Measurements from ENCODE around the gene GPN1.
"Not testable (repeated sequence)": the region's sequence is repeated elsewhere in the genome, so short reads cannot be mapped to it uniquely, and the experiment has no call there.

The GPN1 gene

DNA sequence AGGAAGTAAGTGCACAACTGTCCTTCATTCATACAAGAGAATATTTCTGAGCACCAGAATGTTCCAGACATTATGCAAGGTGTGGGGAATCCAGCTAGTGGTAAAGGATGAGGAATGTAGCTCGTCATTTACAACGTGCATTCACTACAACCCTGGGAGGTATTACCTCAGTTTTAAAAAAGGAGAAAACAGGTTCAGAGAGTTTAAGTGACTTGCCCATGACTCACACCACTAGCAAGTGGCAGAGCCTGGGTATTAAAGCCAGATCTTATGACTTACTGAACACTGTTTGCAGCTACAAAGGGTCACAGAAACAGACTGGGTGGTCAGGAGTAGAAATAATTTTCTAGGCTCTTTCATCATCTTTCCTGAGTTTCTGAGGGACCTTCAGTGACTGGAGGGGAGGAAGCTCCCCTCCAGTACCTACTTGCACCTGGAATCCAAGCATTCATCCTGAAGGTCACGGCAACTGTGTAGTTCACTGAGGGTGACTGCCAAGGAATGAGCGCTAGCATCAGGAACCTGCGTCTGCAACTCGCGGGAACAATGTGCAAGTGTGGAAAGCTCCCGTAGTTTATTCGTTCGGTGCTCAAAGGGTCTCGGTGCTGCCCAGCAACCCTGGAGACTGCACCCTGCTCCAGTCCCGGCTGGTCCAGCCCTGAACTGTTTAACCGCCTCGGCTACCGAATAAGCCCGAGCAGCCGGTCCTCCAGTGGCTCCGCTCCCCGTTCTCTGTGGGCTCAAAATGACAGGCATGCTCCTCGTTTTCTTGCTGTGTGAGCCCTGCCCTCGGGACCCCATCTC is 685 bp upstream of the GPN1 start:
- DNase-seq = no peak

DNA sequence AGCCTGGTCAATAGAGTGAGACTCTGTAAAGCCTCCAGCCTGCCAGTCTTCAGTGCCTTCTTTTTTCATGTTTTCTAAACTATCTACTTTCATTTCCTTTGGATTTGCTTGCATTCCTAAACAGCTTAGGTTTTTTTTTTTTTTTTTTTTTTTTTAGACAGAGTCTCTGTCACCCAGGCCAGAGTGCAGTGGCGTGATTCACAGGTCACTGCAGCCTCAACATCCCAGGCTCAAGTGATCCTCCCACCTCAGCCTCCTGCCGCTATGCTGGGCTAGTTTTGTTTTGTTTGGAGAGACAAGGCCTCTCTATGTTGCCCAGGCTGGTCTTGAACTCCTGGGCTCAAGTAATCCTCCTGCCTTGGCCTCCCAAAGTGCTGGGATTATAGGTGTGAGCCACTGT is 1.4 kb downstream of the GPN1 start:
- not testable (repeated sequence) for DNase-seq

DNA sequence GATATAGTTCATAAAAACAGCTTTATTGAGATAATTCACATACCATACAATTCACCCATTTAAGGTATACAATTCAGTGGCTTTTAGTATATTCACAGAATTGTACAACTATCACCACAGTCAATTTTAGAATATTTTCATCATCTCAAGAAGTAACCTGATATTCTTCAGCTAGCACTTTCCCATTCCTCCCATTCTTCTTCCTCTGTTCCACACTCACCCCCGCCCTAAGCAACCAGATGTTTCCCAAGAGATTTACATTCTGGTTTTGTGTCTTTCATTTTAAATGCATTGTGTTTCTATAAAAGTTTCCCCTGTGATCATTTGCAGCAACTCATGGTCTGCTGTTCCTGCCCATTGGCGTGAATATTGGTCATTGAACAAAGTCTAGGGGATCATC is 5.4 kb downstream of the GPN1 start:
- DNase-seq = no peak

DNA sequence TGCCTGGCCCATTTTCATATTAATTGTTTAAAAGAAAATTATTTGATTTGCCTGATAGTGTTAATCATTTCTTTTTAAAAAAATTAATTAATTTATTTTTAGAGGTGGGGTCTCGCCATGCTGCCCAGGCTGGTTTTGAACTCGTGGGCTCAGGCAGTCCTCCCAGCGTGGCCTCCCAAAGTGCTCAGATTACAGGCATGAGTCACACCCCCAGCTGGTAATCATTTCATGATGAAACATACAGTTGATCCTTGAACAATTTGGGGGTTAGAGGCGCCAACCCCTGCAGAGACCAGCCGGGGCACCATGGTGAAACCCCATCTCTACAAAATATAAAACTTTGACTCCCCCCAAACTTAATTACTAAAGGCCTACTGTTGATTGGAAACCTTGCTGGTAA is 7.9 kb downstream of the GPN1 start:
- no peak for DNase-seq

DNA sequence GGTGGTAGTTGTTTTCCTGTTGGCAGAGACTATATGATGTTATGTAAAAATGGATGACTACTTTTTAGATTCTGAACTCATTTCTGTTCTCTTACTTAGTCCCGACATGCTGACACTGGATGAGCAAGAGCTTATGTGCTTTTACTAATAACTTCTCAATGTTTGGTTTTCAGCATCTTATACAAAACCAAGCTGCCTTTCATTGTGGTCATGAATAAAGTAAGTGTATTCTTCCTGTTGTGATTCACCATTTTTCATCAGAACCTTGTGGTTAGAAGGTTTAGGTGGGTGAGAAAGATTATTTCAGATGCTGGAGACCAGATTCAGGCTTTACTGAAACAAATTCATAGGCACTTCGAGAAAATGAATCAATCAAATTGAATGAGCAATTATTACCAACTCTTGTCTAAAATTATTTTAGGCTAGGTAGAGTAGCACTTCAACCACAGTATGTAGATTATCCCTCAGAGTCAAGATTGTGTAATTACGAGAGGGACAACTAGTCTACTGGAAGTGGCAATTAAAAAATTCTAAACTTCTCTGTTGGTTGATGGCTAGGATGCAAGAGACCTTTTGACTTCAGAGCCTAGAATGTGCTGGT is 9.3 kb downstream of the GPN1 start:
- no peak for DNase-seq

DNA sequence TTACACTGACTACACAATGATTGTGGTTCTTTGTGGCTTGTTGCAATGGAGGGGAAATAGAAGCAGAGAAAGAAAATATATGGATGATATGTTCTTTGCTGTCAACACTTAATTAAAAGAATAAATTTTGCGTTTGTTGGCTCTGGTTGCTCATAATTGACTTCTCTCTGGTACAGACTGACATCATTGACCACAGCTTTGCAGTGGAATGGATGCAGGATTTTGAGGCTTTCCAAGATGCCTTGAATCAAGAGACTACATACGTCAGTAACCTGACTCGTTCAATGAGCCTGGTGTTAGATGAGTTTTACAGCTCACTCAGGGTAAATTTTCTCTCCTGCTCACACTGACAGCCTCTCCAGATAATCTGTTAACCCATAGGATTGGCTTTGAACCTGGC is 9.9 kb downstream of the GPN1 start:
- no peak for DNase-seq

DNA sequence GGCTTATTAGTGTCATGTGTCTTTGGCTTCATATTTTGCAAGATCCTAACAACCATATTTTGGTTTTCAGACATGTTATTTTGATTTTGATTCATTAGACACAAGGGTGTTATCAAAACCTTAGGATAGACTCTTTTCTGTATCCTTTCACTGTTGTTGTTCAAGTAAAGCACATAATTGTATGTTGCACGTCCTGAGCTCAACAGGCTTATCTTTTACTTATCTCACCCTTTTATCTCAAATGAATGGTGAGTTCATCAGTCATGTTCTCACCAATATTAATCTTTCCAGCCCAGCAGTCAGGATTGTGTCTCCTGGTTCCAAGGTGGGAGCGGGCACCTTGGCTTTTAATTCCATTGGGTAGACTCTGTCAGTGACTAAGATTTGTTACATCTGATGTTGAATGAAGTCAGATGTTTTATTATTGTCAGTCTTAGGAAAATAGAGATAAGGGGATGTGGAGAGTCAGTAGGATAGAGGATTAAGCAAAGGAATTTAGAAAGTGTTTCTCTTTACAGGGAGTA is 11.9 kb downstream of the GPN1 start:
- DNase-seq = no peak

DNA sequence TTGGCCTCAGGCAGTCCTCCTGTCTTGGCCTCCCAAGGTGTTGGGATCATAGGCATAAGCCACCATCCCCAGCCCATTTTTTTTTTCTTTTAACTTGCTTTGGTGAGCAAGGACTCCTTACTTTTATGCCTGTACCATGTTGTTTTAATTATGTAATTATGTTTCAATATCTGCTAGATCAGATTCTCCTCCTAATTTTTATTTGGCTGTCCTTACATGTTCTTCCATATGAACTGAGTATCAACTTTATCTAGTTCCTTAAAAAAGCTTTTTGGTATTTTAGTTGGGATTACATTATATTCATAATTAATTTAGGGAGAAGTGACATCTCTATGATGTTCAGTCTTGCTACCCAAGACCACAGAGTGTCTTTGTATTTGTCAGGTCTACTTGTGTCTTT is 16.3 kb downstream of the GPN1 start:
- no peak for DNase-seq

DNA sequence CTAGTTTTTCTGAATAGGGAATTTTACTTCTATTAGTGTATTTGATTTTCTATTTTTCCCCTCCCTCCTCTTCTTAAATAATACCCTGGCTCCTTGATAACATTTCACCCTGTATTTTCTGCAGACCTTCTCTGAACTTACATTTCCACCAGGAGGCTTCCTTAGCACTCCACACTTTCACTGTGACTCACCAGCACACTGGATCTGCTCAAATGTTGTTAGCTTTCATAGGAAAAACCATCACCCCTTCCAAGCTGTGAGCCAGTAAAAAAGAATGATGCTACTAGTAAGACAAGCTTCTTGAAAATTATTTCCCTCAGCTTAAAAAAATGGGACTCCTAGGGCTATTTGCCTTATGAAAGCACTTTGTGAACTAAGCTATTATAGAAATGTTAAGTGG is 18.4 kb downstream of the GPN1 start:
- no peak for DNase-seq

DNA sequence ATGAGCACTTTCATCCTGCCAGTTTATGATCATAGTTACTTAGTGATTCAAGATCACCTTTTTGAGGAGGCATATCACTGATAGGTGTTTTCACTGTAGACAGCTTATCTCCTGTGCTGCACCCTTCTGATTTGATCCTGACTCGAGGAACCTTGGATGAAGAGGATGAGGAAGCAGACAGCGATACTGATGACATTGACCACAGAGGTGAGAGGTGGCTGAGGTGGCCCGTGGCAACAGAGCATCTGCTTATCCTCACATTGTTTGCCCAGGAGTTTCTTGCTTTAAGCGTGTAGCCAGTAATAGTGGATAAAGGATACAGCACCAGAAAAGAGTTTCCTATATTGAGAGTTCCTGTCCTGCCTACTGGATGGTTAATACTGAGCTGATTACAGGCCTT is 18.9 kb downstream of the GPN1 start:
- no peak for DNase-seq

DNA sequence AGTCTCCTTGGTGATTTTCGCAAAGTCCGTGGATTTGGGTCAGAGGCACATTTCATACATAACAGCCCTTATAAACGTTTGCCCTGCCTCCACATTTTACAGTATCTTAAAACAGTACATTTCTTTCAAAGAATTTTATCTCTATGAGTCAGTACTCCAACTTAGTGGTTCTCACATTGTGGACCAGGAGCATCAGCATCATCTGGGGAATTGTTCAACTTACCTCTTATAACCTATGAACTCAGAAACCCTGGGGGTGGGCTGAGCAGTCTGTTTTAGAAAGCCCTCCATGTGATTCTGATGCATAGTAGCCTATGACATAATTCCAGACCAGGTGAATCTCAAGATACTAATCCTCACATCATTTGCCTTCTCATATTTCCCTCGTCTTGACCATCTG is 22.2 kb downstream of the GPN1 start:
- DNase-seq = no peak

DNA sequence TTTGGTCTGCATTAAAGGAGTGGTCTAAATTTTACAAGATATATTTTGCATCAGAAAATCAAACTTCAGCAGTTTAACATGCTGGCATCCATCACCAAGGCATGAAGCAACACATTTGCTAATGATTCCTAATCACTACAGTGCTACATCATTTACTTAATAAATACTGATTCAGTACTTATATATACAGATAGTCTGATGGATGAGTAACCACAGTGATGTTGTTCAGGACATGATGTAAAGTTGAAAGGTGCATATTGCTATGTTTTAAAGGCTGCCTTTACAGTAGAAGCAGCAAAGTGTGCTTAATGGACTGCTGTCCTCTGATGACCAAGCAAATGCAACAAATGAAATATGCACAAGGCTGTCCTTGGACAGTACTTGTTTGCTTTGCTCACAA is 23.5 kb downstream of the GPN1 start:
- DNase-seq = no peak

DNA sequence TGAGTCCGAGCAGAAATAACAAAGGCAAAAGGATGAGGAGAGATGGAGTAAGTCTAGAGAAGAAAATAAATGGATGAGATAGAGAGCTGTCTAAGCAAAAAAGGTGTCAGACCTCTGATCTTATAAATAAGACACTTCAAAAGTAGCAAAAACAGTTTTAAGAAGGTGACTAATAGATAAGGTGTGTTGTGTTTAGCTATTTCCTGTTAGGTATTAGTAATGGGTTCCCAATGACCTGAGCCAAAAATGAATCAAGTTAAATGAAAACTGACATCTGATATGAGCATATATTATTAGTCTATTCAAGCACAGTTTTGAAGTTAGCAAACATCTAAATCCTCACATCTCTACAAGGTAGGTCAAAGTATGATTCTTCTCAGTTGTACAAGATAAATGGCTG is 23.9 kb downstream of the GPN1 start:
- no peak for DNase-seq

DNA sequence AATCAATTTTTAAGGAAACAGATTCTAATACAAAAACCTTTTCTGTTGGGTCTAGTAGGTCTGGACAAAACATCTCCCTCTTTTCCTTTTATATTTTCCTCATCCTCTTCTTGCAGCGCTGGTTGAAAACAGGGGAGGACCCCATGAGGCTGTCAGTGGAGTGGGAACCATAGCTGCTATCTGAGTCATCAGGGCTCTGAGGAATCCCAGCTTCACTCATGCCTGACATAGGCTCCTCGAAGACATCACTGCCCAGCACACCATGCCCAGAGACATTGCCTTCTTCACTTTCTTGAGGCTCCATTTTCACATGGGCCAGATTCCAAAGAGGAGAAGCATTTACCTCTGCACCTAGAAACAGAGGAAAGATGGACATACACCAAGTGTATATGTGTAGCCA is 24.5 kb downstream of the GPN1 start:
- DNase-seq = no peak

DNA sequence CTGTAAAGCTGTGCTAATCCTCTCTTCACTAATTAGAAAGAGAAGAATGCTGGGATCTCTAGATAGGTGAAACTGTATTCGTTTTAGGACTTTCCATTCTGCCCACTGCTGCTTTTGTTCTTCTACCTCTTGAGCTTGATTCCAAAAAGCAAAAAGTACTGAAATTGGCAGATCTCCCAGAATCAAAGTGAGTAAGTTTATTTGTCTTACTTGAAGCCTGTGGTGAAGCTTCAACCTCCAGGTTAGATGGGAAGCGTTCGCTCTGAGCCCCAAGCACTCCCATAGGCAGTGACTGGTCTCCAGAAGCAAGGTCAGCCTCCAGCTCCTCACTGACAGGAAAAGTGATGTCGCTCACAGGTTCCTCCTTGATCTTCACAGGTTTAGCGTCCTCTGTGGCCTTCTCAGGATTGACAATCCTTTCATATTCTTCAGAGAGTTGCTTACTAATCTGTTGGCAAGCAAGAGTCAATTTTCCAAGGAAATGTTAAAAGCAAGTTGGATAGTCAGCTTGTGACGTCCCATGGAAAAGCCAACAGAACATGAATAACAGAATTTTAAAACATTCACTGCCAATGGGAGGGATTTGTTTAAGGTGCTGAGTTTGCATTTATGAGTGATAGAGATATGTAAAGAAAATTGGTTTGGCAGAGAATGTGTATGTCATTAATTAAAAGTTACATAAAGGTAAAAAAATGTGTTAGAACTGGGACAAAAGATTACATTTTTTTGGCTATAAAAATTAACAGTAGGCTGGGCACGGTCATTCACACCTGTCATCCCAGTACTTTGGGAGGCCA is 26.5 kb downstream of the GPN1 start:
- DNase-seq = no peak

DNA sequence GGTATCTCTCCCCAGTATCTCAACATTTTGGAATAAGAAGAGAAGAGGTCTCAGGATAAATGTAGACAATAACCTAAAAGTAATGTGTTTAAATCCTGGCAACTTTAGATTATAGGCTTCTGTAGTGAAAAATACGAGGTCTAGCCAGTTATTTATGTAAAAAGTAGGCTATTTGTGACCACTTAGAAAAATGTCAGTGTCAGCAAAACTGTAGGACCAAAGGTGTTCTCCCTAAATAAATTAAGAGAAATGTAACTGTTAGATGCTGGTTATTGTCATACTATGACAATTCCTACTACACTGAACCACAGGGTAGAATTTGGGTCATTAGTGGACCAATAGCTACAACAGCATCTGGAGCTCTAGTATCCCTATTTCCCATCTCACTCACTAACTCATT is 32.5 kb downstream of the GPN1 start:
- DNase-seq = no peak

DNA sequence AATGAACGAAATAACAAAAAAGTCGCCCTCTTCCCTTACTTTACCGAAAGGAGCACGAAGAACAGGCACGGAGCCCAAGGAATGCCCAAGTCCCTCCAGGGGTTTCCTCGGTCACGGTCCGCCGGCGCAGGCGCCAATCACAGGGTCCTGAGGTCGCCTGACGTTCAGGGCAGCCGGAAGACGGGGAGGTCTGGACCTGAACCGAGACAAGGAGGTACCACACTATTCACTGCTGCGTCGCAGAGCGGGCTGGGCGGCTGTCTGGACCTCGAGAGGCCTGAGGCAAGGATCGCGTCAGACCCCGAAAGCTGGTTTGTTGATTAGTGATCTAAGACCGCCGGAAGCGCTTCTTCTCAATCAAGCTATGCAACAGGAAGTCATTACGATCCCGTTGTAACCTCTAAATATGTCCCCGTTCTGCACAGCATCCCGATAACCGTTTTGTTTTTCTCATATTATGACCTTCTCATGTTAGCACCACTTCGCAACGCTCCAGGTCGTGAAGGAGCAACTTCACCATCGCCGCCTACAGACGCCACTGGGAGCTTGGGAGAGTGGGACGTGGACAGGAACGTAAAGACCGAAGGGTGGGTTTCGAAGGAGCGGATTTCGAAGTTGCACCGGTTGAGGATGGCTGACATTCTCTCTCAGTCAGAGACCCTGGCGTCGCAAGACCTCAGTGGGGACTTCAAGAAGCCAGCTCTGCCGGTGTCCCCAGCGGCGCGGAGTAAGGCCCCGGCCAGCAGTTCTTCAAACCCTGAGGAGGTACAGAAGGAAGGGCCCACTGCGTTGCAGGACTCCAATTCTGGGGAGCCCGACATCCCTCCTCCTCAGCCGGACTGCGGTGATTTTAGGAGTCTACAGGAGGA is 34.7 kb downstream of the GPN1 start, which contains the start of the genes SLC4A1AP and SUPT7L:
TSS of gene SLC4A1AP (plus strand) at position 605 of the 869 bp plus-strand sequence. CDS start at position 631, 26 bp downstream.
TSS of gene SUPT7L (minus strand) at position 330 of the 869 bp plus-strand sequence. CDS start 1,422 bp downstream, outside the sequence.
- peak; percentile 60 for DNase-seq

DNA sequence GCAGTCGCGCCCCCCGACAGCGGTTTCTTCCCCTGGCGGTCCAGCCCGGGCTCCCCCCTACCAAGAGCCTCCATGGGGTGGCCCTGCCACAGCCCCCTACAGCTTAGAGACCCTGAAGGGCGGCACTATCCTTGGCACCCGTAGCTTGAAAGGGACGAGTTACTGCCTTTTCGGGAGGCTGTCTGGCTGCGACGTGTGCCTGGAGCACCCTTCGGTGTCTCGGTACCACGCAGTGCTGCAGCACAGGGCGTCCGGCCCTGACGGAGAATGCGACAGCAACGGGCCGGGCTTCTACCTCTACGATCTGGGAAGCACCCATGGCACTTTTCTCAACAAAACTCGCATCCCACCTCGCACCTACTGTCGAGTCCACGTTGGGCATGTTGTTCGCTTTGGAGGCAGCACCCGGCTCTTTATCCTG is 35.3 kb downstream of the GPN1 start:
- DNase-seq = no peak

DNA sequence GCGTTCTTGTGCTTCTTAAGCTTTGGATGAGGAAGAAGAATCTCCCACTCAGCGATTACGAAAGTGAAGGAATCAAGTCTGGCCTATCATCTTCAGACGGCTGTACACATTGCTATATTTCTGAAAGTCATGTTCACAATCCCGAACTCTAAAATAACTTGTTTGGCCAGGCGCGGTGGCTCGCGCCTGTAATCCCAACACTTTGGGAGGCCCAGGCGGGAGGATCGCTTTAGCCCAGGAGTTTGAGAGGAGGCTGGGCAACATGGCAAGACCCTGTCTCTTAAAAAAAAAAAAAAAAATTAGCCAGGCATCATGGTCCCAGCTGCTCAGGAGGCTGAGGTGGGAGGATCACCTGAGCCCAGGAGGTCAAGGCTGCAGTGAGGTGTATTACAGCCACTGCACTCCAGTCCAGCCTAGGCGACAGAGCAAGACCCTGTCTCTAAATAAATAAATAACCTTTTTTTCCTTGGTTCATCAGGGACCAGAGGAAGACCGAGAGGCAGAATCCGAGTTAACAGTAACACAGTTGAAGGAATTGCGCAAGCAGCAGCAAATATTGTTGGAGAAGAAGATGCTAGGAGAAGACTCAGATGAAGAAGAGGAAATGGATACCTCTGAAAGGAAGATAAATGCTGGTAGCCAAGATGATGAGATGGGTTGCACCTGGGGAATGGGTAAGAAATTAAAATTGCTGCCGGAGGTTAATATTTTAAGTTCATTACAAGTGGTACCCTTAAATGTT is 35.9 kb downstream of the GPN1 start:
- no peak for DNase-seq

DNA sequence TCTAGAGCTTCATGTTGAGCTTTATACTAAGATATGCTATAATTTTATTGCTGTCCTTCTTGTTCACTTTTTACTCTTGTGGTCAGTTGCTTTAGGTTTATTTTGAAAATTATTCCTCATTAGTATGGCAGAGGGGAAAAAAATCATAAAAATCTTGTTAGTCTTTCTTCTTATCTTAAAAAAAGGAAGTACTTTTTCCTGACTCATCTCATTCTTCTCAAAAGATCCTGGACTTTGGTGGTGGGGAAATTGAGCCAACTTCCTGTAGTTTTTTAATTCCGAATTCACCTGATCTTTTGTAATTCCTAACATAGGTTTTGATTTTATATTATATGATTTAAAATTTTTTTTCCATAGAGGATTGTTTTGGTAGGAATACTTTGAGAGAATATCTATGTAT is 38.6 kb downstream of the GPN1 start:
- DNase-seq = no peak

DNA sequence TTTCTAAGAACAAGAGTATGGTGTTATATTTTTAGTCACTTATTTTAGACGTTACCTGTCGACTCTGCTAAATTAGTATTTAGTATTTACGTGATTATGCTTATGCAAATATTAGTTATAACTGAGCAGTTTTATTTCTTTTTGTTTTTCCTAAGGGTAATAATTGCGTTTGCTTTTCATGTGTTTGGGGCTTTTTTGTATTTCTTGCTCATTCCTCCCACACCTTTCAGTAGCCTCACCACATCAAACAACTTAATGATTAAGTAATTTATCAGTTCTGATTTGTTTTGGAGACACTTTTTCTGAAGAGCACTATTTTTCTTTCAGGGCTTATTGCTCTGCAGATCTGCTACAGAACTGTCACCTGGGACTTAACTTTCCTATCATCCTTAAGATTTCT is 42.4 kb downstream of the GPN1 start:
- DNase-seq = no peak

Measured in NCI-H2081 treated with DMSO at 0.1 percent for 48 hours (cell line).